Measurements from ENCODE around the gene KDM4B.

KDM4B gene

GRCh38 chr19:5147978-5148793 is 179.3 kb downstream of the KDM4B start:
- POLR2A ChIA-PET: interaction anchor here (0.7 kb wide), 1 partner anchor 17 kb away, joined by 5 read pairs; no protein-coding TSS in a partner anchor
- CTCF ChIA-PET: interaction anchor here (3.4 kb wide), 1 partner anchor 13 kb away, joined by 13 read pairs; no protein-coding TSS in a partner anchor
- no peak for TF ChIP-seq CTCF (IDR thresholded peaks at IDR 0.05; ENCODE audit: control extremely low read depth, extremely low read depth, low read depth, missing control alignments)
- no peak for DNase-seq (ENCODE audit: extremely low spot score)

GRCh38 chr19:5148794-5149190 is 179.9 kb downstream of the KDM4B start:
- no peak for DNase-seq (ENCODE audit: extremely low spot score)
- TF ChIP-seq CTCF (IDR thresholded peaks at IDR 0.05; ENCODE audit: control extremely low read depth, extremely low read depth, low read depth, missing control alignments): no peak
- CTCF ChIA-PET: interaction anchor here (3.4 kb wide), 1 partner anchor 13 kb away, joined by 13 read pairs; no protein-coding TSS in a partner anchor
- POLR2A ChIA-PET: interaction anchor here (0.7 kb wide), 1 partner anchor 18 kb away, joined by 5 read pairs; no protein-coding TSS in a partner anchor

- ChIA-PET POLR2A (no interaction called here), CTCF (interaction anchor here (0.9 to 3.4 kb wide), 3 partner anchors 12 to 21 kb away, joined by 3 to 13 read pairs (median 6); no protein-coding TSS in a partner anchor)
- no peak for TF ChIP-seq CTCF (IDR thresholded peaks at IDR 0.05; ENCODE audit: control extremely low read depth, extremely low read depth, low read depth, missing control alignments)
- no peak for DNase-seq (ENCODE audit: extremely low spot score)
Observed at GRCh38 chr19:5149508-5149907, 180.6 kb downstream of the KDM4B start.

GRCh38 chr19:5149932-5150901 is 181.3 kb downstream of the KDM4B start:
- TF ChIP-seq CTCF (IDR thresholded peaks at IDR 0.05; ENCODE audit: control extremely low read depth, extremely low read depth, low read depth, missing control alignments): no peak
- ChIA-PET CTCF (interaction anchor here (0.9 to 3.4 kb wide), 4 partner anchors 11 to 21 kb away, joined by 3 to 13 read pairs (median 4); no protein-coding TSS in a partner anchor), POLR2A (no interaction called here)
- DNase-seq (ENCODE audit: extremely low spot score): no peak

DNA sequence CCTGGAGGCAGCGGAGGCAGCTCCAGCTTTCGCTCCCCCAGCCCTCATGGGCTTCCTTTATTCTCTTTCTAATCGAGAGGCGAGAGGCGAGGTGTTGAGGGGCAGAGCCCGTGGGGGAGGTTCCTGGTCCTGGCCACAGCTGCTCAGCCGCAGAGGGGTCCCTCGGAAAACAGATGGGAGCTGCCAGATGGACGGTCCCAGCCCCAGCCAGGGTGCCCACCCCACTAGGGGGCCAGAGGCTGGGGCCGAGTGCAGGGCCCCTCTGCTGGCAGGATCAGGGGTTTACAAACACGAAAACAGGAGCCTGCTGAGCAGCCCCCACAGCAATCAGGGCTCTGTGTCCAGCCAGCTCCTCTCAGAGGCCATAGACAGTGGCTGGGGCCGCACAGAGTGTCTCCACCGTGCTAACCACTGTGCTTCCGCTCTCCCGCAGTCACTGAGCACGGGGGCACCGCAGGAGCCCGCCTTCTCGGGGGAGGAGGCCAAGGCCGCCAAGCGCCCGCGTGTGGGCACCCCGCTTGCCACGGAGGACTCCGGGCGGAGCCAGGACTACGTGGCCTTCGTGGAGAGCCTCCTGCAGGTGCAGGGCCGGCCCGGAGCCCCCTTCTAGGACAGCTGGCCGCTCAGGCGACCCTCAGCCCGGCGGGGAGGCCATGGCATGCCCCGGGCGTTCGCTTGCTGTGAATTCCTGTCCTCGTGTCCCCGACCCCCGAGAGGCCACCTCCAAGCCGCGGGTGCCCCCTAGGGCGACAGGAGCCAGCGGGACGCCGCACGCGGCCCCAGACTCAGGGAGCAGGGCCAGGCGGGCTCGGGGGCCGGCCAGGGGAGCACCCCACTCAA is 182.2 kb downstream of the KDM4B start:
- DNase-seq (ENCODE audit: extremely low spot score): no peak
- ChIA-PET POLR2A (no interaction called here), CTCF (interaction anchor here (1.0 to 3.4 kb wide), 3 partner anchors 10 to 20 kb away, joined by 3 to 13 read pairs (median 5); no protein-coding TSS in a partner anchor)
- TF ChIP-seq CTCF (IDR thresholded peaks at IDR 0.05; ENCODE audit: control extremely low read depth, extremely low read depth, low read depth, missing control alignments): no peak
